HUES64 (cell line): Measurements from ENCODE around the gene TMEM121.
"Not testable (repeated sequence)": the region's sequence is repeated elsewhere in the genome, so short reads cannot be mapped to it uniquely, and the experiment has no call there.

Source experiments
- H3K27ac ChIP-seq: 2 replicates; pipeline ENCODE4 v1.7.0; 2013; ENCODE audit warnings: low read depth, low read length, inconsistent platforms
- H3K27me3 ChIP-seq: 2 replicates; pipeline ENCODE4 v1.6.1; 2013; ENCODE audit warnings: mild to moderate bottlenecking, low read length; ENCODE audit not compliant: insufficient read depth
- H3K36me3 ChIP-seq: 2 replicates; pipeline ENCODE4 v1.6.1; 2013; ENCODE audit warnings: mild to moderate bottlenecking, low read length; ENCODE audit not compliant: insufficient read depth
- H3K4me1 ChIP-seq: 2 replicates; pipeline ENCODE4 v1.6.1; 2013; ENCODE audit warnings: mild to moderate bottlenecking, low read length, moderate library complexity; ENCODE audit not compliant: insufficient read depth
- H3K4me3 ChIP-seq: 2 replicates; pipeline ENCODE4 v1.5.1; 2013; ENCODE audit warnings: mild to moderate bottlenecking, low read length, moderate library complexity
- H3K9ac ChIP-seq: 2 replicates; pipeline ENCODE4 v1.6.1; 2013; ENCODE audit warnings: mild to moderate bottlenecking, low read depth, low read length
- H3K9me3 ChIP-seq: 2 replicates; pipeline ENCODE4 v1.6.1; 2013; ENCODE audit warnings: low read depth, low read length; ENCODE audit not compliant: insufficient read depth
- WGBS: fragments of 150-250, 120-280 bp; methylation state at CpG from one replicate; pipeline ENCODE4 v1.1.7; 2013; ENCODE audit warnings: missing lambda C conversion rate; 5-methylcytosine and 5-hydroxymethylcytosine counted together

The TMEM121 gene

GRCh38 chr14:105541218-105541875 is 15.0 kb downstream of the TMEM121 start:
- Histone ChIP-seq H3K27me3 (no peaks in the 10 kb centered on the region; the same call in 1 of the 2 replicates), H3K36me3 (no peaks in the 10 kb centered on the region)
- 83% methylated on average over 19 of the region's 19 CpGs for WGBS

DNA sequence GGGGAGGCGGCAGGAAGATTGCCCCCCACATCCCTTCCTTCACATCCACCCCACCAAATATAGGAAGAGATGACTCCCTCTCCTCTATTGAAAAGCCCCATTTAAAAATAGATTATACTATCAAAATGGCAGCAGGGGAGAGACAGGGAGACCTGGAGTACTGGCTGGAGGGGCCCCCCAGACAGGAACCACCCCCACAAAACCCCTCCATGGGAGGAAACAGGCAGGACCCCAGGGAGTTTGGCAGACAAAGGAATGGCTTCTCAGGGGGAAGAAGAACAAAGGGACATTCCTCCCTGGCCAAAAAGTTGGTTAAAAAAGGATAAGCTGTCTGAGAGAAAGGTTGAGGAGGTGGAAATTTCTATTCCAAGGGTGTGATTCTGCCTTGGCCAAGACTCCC is 19.3 kb downstream of the TMEM121 start:
- not testable (repeated sequence) for H3K9ac ChIP-seq, H3K4me1 ChIP-seq, H3K36me3 ChIP-seq, H3K4me3 ChIP-seq, H3K27ac ChIP-seq, H3K27me3 ChIP-seq
- WGBS = no CpG with 5 or more reads among the region's 1 CpG
- H3K9me3 ChIP-seq = peaks cover 60% of the 10 kb centered on the region

More at GRCh38 chr14:105541218-105541875, 15.0 kb downstream of the TMEM121 start:
- Histone ChIP-seq H3K9ac (no peak overlapping the region), H3K9me3 (peaks cover 59% of the 10 kb centered on the region), H3K27ac (no peak overlapping the region), H3K4me3 (no peak overlapping the region), H3K4me1 (no peaks in the 10 kb centered on the region)

GRCh38 chr14:105546410-105546809 is 20.0 kb downstream of the TMEM121 start:
- 86% methylated on average over 1 of the region's 20 CpGs for WGBS
- not testable (repeated sequence) for H3K36me3 ChIP-seq, H3K27me3 ChIP-seq, H3K4me3 ChIP-seq, H3K4me1 ChIP-seq, H3K9ac ChIP-seq, H3K27ac ChIP-seq
- H3K9me3 ChIP-seq = peaks cover 60% of the 10 kb centered on the region

DNA sequence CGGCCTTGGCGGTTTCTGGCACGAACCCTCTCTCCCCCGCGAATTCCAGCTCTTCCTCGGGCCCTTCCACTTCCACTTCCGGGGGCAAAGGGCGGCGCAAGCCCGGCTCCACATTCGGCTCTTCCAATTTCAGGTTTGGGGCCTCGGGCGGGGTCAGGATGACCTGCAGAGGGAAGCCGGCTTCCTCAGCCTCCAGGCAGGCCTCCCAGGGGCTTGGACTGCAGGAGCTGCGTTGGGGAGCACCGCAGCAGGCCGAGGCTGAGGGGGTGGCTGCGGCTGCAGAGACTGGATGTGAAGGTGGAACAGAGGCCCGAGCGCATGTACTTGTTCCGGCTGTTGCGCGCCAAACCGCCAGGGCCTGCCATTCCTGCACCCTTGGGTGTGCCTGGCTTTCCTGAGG is 20.7 kb downstream of the TMEM121 start:
- not testable (repeated sequence) for H3K9ac ChIP-seq, H3K36me3 ChIP-seq, H3K4me1 ChIP-seq, H3K27ac ChIP-seq, H3K27me3 ChIP-seq, H3K4me3 ChIP-seq
- 88% methylated on average over 13 of the region's 24 CpGs for WGBS
- peaks cover 59% of the 10 kb centered on the region for H3K9me3 ChIP-seq

- Histone ChIP-seq H3K4me1 (no peaks in the 10 kb centered on the region), H3K4me3 (no peak overlapping the region), H3K27ac (no peak overlapping the region), H3K27me3 (no peaks in the 10 kb centered on the region), H3K36me3 (no peaks in the 10 kb centered on the region), H3K9me3 (peaks cover 59% of the 10 kb centered on the region), H3K9ac (no peak overlapping the region)
- 94% methylated on average over 38 of the region's 38 CpGs for WGBS
These were observed 21.4 kb downstream of the TMEM121 start for GRCh38 chr14:105547741-105548169.

GRCh38 chr14:105549481-105549880 is 23.1 kb downstream of the TMEM121 start:
- Histone ChIP-seq H3K9me3 (peaks cover 55% of the 10 kb centered on the region), H3K27me3 (no peaks in the 10 kb centered on the region), H3K36me3 (no peaks in the 10 kb centered on the region), H3K27ac (no peak overlapping the region), H3K4me3 (no peak overlapping the region), H3K4me1 (no peaks in the 10 kb centered on the region), H3K9ac (no peak overlapping the region)
- WGBS = 87% methylated on average over 23 of the region's 23 CpGs

GRCh38 chr14:105554022-105554421 is 27.6 kb downstream of the TMEM121 start:
- H3K4me1 ChIP-seq = no peaks in the 10 kb centered on the region
- peaks cover 62% of the 10 kb centered on the region for H3K9me3 ChIP-seq
- H3K9ac ChIP-seq = no peak overlapping the region
- H3K27me3 ChIP-seq = no peaks in the 10 kb centered on the region
- WGBS = 86% methylated on average over 6 of the region's 6 CpGs
- H3K36me3 ChIP-seq = no peaks in the 10 kb centered on the region
- H3K27ac ChIP-seq = no peak overlapping the region
- no peak overlapping the region for H3K4me3 ChIP-seq

DNA sequence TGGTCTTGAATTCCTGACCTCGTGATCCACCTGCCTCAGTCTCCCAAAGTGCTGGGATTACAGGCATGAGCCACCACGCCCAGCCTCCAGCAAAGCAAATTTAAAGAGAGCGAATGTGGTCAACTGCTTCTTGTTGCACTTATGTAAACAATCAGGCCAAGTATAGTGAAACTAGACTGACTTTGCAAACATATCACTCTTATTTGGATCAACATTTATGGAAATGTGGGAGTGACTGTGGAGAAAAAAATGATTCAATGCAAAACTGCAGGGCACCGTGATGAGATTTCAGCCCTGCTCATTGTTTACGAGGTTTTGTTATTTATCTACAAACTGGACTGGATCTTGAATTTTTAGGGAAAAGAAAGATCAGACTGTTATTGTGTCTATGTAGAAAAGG is 28.1 kb downstream of the TMEM121 start:
- H3K27ac ChIP-seq = no peak overlapping the region
- H3K36me3 ChIP-seq = no peaks in the 10 kb centered on the region
- H3K9ac ChIP-seq = no peak overlapping the region
- H3K27me3 ChIP-seq = no peaks in the 10 kb centered on the region
- 73% methylated on average over 5 of the region's 5 CpGs for WGBS
- no peaks in the 10 kb centered on the region for H3K4me1 ChIP-seq
- H3K9me3 ChIP-seq = peaks cover 57% of the 10 kb centered on the region
- H3K4me3 ChIP-seq = no peak overlapping the region

DNA sequence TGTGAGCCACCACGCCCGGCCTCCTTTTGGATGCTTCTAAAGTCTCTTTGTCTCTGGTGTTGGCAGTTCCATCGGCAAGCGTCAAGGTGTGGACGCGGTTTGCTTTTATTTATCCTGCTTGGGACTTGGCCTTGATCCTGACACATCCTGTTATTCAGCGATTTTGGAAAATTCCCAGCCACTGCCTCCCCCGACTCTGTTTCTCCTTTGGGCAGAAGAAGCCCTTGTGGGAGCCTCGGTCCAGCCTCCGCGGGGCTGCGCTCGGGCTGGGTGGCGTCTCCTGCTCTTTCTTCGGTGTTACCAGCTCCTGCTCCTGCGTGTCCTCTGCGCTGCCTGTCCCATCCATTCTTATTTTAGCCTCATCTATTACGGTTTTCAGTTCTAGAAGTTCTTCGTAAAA is 31.3 kb downstream of the TMEM121 start:
- not testable (repeated sequence) for H3K27me3 ChIP-seq, H3K4me3 ChIP-seq, H3K36me3 ChIP-seq, H3K9ac ChIP-seq, H3K27ac ChIP-seq, H3K4me1 ChIP-seq
- WGBS = 92% methylated on average over 17 of the region's 19 CpGs
- peaks cover 31% of the 10 kb centered on the region for H3K9me3 ChIP-seq

DNA sequence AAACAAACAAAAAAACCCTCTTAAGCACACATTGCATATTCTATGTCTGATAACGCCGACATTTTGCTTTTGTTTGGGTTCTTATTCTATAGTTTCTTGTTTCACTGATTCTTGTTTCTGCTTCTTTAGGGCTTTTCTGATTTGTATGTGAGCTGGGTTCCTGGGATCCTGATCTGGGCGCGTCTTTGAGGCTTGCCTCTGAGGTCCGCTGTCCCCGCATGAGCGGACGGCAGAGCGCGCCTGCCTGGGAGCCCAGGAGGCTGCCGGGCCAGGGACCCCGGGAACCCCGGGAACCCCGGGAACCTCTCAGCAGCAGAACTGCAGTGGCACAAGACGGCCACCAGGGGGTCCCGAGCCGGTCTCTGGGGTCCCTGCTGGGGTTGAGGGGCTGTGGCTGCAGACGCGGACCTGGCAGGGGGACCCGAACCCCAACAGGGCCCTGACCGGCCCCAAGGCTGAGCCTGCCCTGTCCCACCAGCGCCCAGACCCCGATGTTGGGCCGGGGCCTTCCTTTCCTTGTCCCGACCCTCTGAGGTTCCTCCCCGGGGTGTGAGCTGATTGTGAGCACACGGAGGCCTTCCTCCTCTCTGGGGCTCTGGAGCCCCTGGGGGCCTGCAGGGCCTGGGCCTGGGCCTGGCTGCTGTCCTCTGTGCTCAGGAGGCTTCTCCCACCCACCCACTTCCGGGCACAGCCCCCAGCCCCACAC is 32.2 kb downstream of the TMEM121 start:
- H3K9me3 ChIP-seq = peaks cover 33% of the 10 kb centered on the region
- not testable (repeated sequence) for H3K4me3 ChIP-seq, H3K4me1 ChIP-seq, H3K9ac ChIP-seq, H3K27me3 ChIP-seq, H3K27ac ChIP-seq, H3K36me3 ChIP-seq
- 84% methylated on average over 11 of the region's 28 CpGs for WGBS

- not testable (repeated sequence) for H3K36me3 ChIP-seq, H3K4me3 ChIP-seq, H3K27me3 ChIP-seq, H3K27ac ChIP-seq, H3K4me1 ChIP-seq, H3K9ac ChIP-seq
- 96% methylated on average over 14 of the region's 49 CpGs for WGBS
- H3K9me3 ChIP-seq = peaks cover 26% of the 10 kb centered on the region
These were observed 33.1 kb downstream of the TMEM121 start for GRCh38 chr14:105559384-105560047.
